Measurements from ENCODE around the gene SLC51B.

DNA sequence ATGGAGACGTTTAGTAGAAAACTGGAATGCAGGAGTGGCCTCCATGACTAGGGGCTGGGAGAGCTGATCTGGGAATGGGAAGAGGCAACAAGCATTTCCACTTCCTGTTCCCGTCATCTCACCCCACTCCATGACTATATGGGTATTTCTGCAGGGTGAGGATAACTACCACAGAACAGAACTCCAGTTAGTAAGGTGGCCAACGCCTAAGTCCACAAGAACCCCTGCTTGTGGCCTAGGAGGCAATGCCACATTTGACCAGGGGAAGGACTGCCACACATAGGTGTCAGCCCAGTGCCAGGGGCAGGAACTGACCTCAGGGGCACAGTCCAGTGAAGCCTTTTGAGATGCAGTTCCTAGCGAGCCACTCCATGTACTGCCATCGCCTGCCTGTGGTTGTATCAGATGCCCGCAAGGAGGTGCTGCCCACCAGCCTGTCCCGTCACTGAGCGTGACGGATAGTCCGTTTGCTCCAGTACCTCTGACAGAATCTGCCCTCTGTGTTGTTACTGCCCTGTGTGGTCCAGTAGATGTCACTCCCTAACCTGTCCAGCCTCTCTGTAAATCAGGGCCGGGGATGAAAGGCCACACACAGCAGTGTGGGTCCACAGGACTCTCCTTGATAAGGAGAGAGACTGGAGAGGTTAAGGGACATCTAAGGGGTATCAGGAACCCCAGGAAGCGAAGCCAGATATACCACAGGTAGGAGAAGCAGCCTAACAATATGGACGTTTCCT lies 12.2 kb upstream of the SLC51B start:
- no peak for TF ChIP-seq POLR2AphosphoS5 (IDR thresholded peaks at IDR 0.05; ENCODE audit: low read depth, low read length)
- TF ChIP-seq POLR2A (IDR thresholded peaks at IDR 0.05; ENCODE audit: low read depth, low read length), result no peak
- no peak for TF ChIP-seq TAF1 (IDR thresholded peaks at IDR 0.05; ENCODE audit: low read depth, low read length)

All from GM12891 (cell line).